Esophagus squamous epithelium (tissue), 5 donors: ENCODE data around the gene NR3C2. TPM values are rescaled to one million over a fixed set of nuclear protein-coding genes. Genes with fewer than 3 reads are reported as not detected.

Source experiments
- DNase-seq: peaks from one replicate; lab custom pipeline; 2025; lab: John Stamatoyannopoulos, UW
- H3K27ac ChIP-seq, 4 donors: fragments of 200-600 bp; sonication (generic); one replicate each; pipeline ENCODE4 v1.5.1; 2016 to 2019; ENCODE audit warnings: mild to moderate bottlenecking in 1 of 4
- H3K27me3 ChIP-seq, 4 donors: fragments of 200-600 bp; sonication (generic); 1 replicate in 3 of 4; 2 replicates in 1 of 4; pipeline versions ENCODE4 v1.5.1 to v1.6.0; 2017 to 2021; ENCODE audit warnings: antibody characterized with exemption in 1 of 4
- H3K36me3 ChIP-seq, 3 donors: fragments of 200-600 bp; sonication (generic); one replicate each; pipeline ENCODE4 v1.5.1; 2016 to 2019
- H3K4me1 ChIP-seq, 3 donors: fragments of 200-600 bp; sonication (generic); one replicate each; pipeline ENCODE4 v1.5.1; 2017 to 2019
- H3K4me3 ChIP-seq, 4 donors: fragments of 200-600 bp; sonication (generic); 1 replicate in 3 of 4; 2 replicates in 1 of 4; pipeline ENCODE4 v1.5.1; 2016 to 2019; ENCODE audit warnings: mild to moderate bottlenecking in 2 of 4, moderate library complexity in 1 of 4
- H3K9me3 ChIP-seq, 3 donors: fragments of 200-600 bp; sonication (generic); one replicate each; pipeline ENCODE4 v1.5.1; 2016 to 2019
- POLR2A ChIP-seq, 4 donors: fragments of 450-650 bp; IDR thresholded peaks; one replicate each; pipeline ENCODE4 v1.6.1; 2017; ENCODE audit warnings: antibody characterized with exemption in 4 of 4, mild to moderate bottlenecking in 4 of 4, moderate library complexity in 3 of 4
- WGBS, 2 donors: methylation state at CpG; one replicate each; pipeline ENCODE4 v1.1.5; 2018; 5-methylcytosine and 5-hydroxymethylcytosine counted together
- intact Hi-C: fragments of 100-400 bp; cut with DNase I; formaldehyde crosslinking; loops from one replicate; pipeline ENCODE4 v1.15.0; 2022
- total RNA-seq, 4 donors: library from RNA; depleted of rRNA; stranded (reverse); fragments of >200 nt; gene quantifications; one replicate each; pipeline ENCODE4 v1.1.0, GENCODE V29; 2016
- TF ChIP-seq, protein P1 (sequence below), 6 experiments: fragments of 450-650 bp in 4 of 6; fragments of 200-600 bp in 2 of 6; sonication (generic) in 2 of 6; IDR thresholded peaks; one replicate each; pipeline ENCODE4 v1.5.1; 2016 to 2019; ENCODE audit warnings: antibody characterized with exemption in 6 of 6, mild to moderate bottlenecking in 4 of 6, moderate library complexity in 4 of 6
- donor health status: DM: yes; HTN: yes; CAD: no.

Gene NR3C2
- total RNA-seq, 4 donors from 2014 or later = 1.2 to 5.3 (median 2.3) TPM

GRCh38 chr4:148436512-148436911 lies 5.7 kb downstream of the NR3C2 start:
- Histone ChIP-seq H3K9me3 (no peaks in the 10 kb centered on the region), H3K27ac (no peak overlapping the region), H3K4me3 (no peak overlapping the region), H3K27me3 (no peaks in the 10 kb centered on the region), H3K4me1 (peaks cover 0 to 27% (median 0%) of the 10 kb centered on the region in 3 donors), H3K36me3 (peaks cover 0 to 9% (median 0%) of the 10 kb centered on the region in 3 donors)
- no peak for DNase-seq
- TF ChIP-seq, protein P1, sequence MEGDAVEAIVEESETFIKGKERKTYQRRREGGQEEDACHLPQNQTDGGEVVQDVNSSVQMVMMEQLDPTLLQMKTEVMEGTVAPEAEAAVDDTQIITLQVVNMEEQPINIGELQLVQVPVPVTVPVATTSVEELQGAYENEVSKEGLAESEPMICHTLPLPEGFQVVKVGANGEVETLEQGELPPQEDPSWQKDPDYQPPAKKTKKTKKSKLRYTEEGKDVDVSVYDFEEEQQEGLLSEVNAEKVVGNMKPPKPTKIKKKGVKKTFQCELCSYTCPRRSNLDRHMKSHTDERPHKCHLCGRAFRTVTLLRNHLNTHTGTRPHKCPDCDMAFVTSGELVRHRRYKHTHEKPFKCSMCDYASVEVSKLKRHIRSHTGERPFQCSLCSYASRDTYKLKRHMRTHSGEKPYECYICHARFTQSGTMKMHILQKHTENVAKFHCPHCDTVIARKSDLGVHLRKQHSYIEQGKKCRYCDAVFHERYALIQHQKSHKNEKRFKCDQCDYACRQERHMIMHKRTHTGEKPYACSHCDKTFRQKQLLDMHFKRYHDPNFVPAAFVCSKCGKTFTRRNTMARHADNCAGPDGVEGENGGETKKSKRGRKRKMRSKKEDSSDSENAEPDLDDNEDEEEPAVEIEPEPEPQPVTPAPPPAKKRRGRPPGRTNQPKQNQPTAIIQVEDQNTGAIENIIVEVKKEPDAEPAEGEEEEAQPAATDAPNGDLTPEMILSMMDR (IDR thresholded peaks at IDR 0.05) = no peak
- no peak for TF ChIP-seq POLR2A (IDR thresholded peaks at IDR 0.05)
- WGBS, 2 donors = 82 to 89% methylated on average over 7 of the region's 7 CpGs
- intact Hi-C loops = no loop called here

DNA sequence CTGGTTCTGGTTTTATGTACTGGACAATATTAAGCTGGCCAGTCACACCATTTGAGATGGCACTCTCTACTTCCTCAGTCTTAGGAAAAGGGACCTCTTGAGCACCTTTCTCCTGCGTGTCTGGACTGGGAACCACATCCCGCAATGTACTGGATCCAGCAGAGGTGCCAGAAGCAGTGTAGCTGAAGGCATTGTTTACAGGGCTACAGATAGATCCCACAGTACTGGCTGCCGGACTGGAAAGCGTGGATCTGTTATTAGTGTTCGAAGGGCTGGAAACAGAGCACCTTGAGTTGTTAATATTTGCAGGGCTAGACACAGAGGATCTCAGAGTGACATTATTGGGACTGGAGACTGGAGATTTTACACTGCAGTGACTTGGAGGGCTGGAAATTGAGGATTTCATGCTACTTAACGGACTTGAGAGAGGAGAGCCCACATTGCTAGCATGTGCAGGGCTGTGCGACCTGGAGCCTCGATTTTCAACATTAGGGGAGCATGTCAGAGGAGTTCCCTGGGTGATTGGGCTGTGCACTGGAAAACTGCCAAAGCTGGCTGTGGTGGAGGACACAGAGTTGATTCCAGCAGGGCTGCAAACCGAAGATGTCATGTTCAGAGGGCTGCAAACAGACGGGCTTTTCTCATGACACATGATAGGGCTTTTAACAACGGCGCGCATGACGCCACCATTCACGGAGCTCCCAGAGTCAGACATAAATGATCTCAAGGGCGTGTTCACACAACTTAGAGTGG lies 6.4 kb downstream of the NR3C2 start:
- H3K4me3 ChIP-seq = no peak overlapping the region
- no peaks in the 10 kb centered on the region for H3K9me3 ChIP-seq
- H3K4me1 ChIP-seq = peaks cover 0 to 20% (median 0%) of the 10 kb centered on the region in 3 donors
- intact Hi-C loops = no loop called here
- no peaks in the 10 kb centered on the region for H3K27me3 ChIP-seq
- H3K36me3 ChIP-seq = peaks cover 0 to 9% (median 0%) of the 10 kb centered on the region in 3 donors
- TF ChIP-seq POLR2A (IDR thresholded peaks at IDR 0.05) = no peak
- TF ChIP-seq, protein P1 (IDR thresholded peaks at IDR 0.05) = no peak
- DNase-seq = no peak
- 86 to 90% methylated on average over 13 to 15 of the region's 16 CpGs for WGBS, 2 donors
- H3K27ac ChIP-seq = no peak overlapping the region

- no peak overlapping the region for H3K4me3 ChIP-seq
- WGBS, 2 donors = 41 to 46% methylated on average over 2 of the region's 2 CpGs
- DNase-seq = no peak
- H3K9me3 ChIP-seq = no peaks in the 10 kb centered on the region
- TF ChIP-seq, protein P1 (IDR thresholded peaks at IDR 0.05) = no peak
- TF ChIP-seq POLR2A (IDR thresholded peaks at IDR 0.05) = no peak
- H3K4me1 ChIP-seq = peaks cover 0 to 4% (median 0%) of the 10 kb centered on the region in 3 donors
- H3K36me3 ChIP-seq = peaks cover 0 to 9% (median 0%) of the 10 kb centered on the region in 3 donors
- intact Hi-C loops = no loop called here
- H3K27ac ChIP-seq = no peak overlapping the region
- no peaks in the 10 kb centered on the region for H3K27me3 ChIP-seq
Observed at GRCh38 chr4:148434075-148434773, 8.0 kb downstream of the NR3C2 start.

GRCh38 chr4:148431401-148431800 lies 10.8 kb downstream of the NR3C2 start:
- H3K4me1 ChIP-seq = peaks cover 0 to 4% (median 0%) of the 10 kb centered on the region in 3 donors
- no peak for DNase-seq

More at GRCh38 chr4:148431401-148431800, 10.8 kb downstream of the NR3C2 start:
- Histone ChIP-seq H3K27me3 (no peaks in the 10 kb centered on the region), H3K4me3 (no peak overlapping the region), H3K27ac (no peak overlapping the region), H3K9me3 (no peaks in the 10 kb centered on the region), H3K36me3 (peaks cover 0 to 9% (median 0%) of the 10 kb centered on the region in 3 donors)
- WGBS, 2 donors = 83 to 87% methylated on average over 4 of the region's 4 CpGs
- TF ChIP-seq, protein P1 (IDR thresholded peaks at IDR 0.05) = no peak
- no peak for TF ChIP-seq POLR2A (IDR thresholded peaks at IDR 0.05)
- intact Hi-C loops = no loop called here
